AG09309 (cell line): Measurements from ENCODE around the gene POLDIP2.

Source experiments
- DNase-seq: peaks from one replicate; pipeline ENCODE4 v3.0.0-alpha.2; 2010; ENCODE audit warnings: low read depth
- H3K4me3 ChIP-seq: 2 replicates; pipeline ENCODE4 v1.5.1; 2011; ENCODE audit warnings: mild to moderate bottlenecking, low read depth, low read length, moderate library complexity; ENCODE audit not compliant: control insufficient read depth
- TF ChIP-seq, protein P1 (sequence below): IDR thresholded peaks from 2 replicates; pipeline ENCODE4 v1.5.1; 2011; ENCODE audit warnings: mild to moderate bottlenecking, low read depth, low read length, inconsistent platforms; ENCODE audit not compliant: insufficient read depth, control insufficient read depth; ENCODE audit errors: missing control alignments

The POLDIP2 gene

GRCh38 chr17:28396635-28397239 lies 39.4 kb upstream of the POLDIP2 start:
- no peak for DNase-seq
- TF ChIP-seq, protein P1, sequence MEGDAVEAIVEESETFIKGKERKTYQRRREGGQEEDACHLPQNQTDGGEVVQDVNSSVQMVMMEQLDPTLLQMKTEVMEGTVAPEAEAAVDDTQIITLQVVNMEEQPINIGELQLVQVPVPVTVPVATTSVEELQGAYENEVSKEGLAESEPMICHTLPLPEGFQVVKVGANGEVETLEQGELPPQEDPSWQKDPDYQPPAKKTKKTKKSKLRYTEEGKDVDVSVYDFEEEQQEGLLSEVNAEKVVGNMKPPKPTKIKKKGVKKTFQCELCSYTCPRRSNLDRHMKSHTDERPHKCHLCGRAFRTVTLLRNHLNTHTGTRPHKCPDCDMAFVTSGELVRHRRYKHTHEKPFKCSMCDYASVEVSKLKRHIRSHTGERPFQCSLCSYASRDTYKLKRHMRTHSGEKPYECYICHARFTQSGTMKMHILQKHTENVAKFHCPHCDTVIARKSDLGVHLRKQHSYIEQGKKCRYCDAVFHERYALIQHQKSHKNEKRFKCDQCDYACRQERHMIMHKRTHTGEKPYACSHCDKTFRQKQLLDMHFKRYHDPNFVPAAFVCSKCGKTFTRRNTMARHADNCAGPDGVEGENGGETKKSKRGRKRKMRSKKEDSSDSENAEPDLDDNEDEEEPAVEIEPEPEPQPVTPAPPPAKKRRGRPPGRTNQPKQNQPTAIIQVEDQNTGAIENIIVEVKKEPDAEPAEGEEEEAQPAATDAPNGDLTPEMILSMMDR, result no peak
- H3K4me3 ChIP-seq, result no peak overlapping the region

- TF ChIP-seq, protein P1, result no peak
- no peak overlapping the region for H3K4me3 ChIP-seq
- DNase-seq, result no peak
These were observed 38.6 kb upstream of the POLDIP2 start for GRCh38 chr17:28395968-28396367.

DNA sequence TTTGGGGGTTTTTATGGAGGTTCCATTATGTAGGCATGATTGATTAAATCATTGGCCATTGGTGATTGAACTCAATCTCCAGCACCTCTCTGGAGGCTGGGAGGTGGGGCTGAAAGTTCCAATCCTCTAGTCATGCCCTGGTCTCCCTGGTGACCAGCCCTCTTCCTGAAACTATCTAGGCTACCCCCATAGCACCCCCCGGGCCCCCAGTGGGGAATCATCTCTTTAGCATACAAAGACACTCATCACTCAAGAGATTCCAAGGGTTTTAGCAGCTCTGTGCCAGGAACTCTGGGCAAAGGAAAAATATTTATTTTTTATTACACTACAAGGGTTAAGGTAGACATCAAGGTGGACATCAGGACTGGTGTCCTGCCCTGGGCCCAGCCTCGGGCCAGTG lies 38.1 kb upstream of the POLDIP2 start:
- DNase-seq, result no peak
- no peak overlapping the region for H3K4me3 ChIP-seq
- TF ChIP-seq, protein P1, result no peak

DNA sequence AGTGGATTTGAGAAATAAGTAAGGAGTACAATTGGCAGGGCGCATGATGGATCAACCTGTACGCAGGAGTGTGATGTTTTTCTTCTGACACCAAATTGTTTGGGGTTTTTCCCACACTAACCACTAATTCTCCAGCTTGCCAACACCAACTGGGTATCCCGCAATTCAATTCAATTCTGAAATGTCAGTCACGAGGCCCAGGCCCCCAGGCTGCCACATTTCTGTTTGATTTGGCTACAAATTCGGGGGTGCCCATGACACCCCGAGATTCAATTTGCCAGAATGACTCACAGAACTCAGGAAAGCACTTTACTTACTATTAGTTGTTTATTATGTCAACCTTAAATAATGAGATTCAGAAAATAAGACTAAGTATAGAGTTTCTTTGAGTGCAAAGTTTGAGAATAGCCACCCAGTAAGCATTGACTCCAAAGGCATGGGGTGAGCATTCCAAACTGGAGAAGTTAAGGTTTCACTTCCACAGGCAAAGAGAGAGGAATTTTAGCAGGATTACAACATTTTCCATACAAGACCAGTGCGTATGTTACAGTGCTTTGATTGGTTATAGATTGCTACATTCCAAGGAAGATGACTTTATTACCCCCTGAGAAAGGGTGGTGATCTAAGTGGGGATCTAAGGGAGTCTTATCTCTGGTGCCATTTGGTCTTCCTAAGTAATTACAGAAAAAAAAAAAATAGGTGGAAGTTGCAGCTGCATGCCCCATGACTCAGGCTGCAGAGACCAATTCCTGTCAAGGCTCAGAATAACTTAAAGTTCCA lies 37.2 kb upstream of the POLDIP2 start:
- TF ChIP-seq, protein P1, result no peak
- DNase-seq, result peak; percentile 35
- H3K4me3 ChIP-seq, result no peak overlapping the region

DNA sequence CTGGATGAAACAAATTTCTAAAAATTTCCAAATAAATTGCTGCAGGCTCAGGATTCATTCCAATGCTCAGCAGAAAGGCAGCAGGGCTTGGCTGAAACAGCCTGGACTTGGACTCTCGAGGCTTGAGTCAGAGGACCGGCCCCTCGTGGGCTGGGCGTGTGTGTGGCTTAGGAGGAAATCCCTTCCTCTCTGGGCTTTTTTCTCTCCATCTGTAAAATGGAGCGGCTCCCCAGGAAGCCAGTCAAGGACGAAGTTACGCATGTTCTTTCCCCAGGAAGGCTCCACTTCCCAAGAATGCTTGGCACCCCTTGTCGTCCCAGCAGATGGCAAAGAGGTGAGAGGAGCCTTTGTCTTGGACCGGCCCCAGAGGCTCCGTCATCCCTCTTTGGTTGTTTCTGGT lies 35.2 kb upstream of the POLDIP2 start:
- no peak for DNase-seq
- H3K4me3 ChIP-seq, result no peak overlapping the region
- TF ChIP-seq, protein P1, result no peak

DNA sequence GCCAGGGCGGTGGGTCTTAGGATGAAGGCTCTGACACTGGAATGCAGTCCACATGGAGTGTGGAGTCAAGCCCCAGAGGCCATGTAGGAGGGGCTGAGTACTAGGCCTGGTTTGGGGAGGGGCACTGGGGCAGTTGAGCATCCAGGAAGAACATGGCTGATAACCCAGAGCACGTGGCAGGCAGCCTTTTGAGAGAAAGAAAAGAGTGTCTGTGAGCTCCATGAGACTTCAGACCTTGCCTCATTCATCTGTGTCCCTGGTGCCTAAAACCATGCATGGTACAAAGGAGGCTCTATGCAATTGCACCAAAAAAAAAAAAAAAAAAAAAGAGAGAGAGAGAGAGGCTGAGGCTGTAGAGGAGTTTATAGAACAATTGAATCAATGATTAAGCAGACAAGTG lies 34.1 kb upstream of the POLDIP2 start:
- TF ChIP-seq, protein P1, result no peak
- no peak overlapping the region for H3K4me3 ChIP-seq

More for the DNA sequence above, 34.1 kb upstream of the POLDIP2 start:
- DNase-seq, result no peak
